GM23248 (cell line): Measurements from ENCODE around the gene EMC9. TPM values are rescaled to one million over a fixed set of nuclear protein-coding genes. Genes with fewer than 3 reads are reported as not detected.

Experiments used
- DNase-seq: peaks from one replicate; pipeline ENCODE4 v3.0.0-alpha.2; 2015
- H2AFZ ChIP-seq: fragments of 200-600 bp; sonication (generic); 2 replicates; pipeline ENCODE4 v1.6.1; 2016; ENCODE audit warnings: antibody characterized with exemption
- H3F3A ChIP-seq: fragments of 200-600 bp; sonication (generic); 2 replicates; pipeline ENCODE4 v1.6.1; 2016; ENCODE audit warnings: mild to moderate bottlenecking, antibody characterized with exemption, mixed run types; ENCODE audit not compliant: insufficient read depth
- H3K27ac ChIP-seq: fragments of 200-600 bp; sonication (generic); 2 replicates; pipeline ENCODE4 v1.5.1; 2016; ENCODE audit warnings: mild to moderate bottlenecking
- H3K27me3 ChIP-seq: fragments of 200-600 bp; sonication (generic); replicated peaks from 2 replicates; pipeline ENCODE4 v1.6.1; 2016; ENCODE audit warnings: mild to moderate bottlenecking; ENCODE audit not compliant: insufficient read depth
- H3K36me3 ChIP-seq: fragments of 200-600 bp; sonication (generic); 2 replicates; pipeline ENCODE4 v1.6.1; 2016; ENCODE audit warnings: low read depth, mild to moderate bottlenecking
- H3K4me1 ChIP-seq: fragments of 200-600 bp; sonication (generic); 2 replicates; pipeline ENCODE4 v1.6.1; 2016; ENCODE audit warnings: mild to moderate bottlenecking; ENCODE audit not compliant: insufficient read depth
- H3K4me2 ChIP-seq: fragments of 200-600 bp; sonication (generic); one replicate; pipeline ENCODE4 v1.6.1; 2016; ENCODE audit warnings: mild to moderate bottlenecking; ENCODE audit not compliant: unreplicated experiment
- H3K4me3 ChIP-seq: fragments of 200-600 bp; sonication (generic); 2 replicates; pipeline ENCODE4 v1.5.1; 2016; ENCODE audit warnings: mild to moderate bottlenecking
- H3K79me2 ChIP-seq: fragments of 200-600 bp; sonication (generic); 2 replicates; pipeline ENCODE4 v1.6.1; 2016; ENCODE audit warnings: mild to moderate bottlenecking; ENCODE audit not compliant: insufficient read depth
- H3K9ac ChIP-seq: fragments of 200-600 bp; sonication (generic); 2 replicates; pipeline ENCODE4 v1.6.1; 2016; ENCODE audit warnings: mild to moderate bottlenecking
- H3K9me2 ChIP-seq: fragments of 200-600 bp; sonication (generic); 2 replicates; pipeline ENCODE4 v1.6.1; 2016; ENCODE audit warnings: mixed run types, mild to moderate bottlenecking, moderate library complexity; ENCODE audit not compliant: insufficient read depth
- H3K9me3 ChIP-seq: fragments of 200-600 bp; sonication (generic); one replicate; pipeline ENCODE4 v1.6.1; 2017; ENCODE audit warnings: low read depth
- H4K20me1 ChIP-seq: fragments of 200-600 bp; sonication (generic); 2 replicates; pipeline ENCODE4 v1.6.0; 2016; ENCODE audit not compliant: insufficient read depth
- EZH2 ChIP-seq: fragments of 200-600 bp; sonication (generic); IDR thresholded peaks from 2 replicates; pipeline ENCODE4 v1.6.1; 2018; ENCODE audit warnings: antibody characterized with exemption, mild to moderate bottlenecking; ENCODE audit not compliant: insufficient read depth, poor library complexity, severe bottlenecking
- EZH2phosphoT487 ChIP-seq: fragments of 200-600 bp; sonication (generic); IDR thresholded peaks from 2 replicates; pipeline ENCODE4 v1.6.1; 2018; ENCODE audit warnings: antibody characterized with exemption, moderate library complexity, mild to moderate bottlenecking, low read depth; ENCODE audit not compliant: insufficient read depth
- WGBS, 2 experiments: methylation state at CpG; one replicate each; pipeline ENCODE4 v1.1.6; 2015 to 2017; ENCODE audit warnings: low lambda C conversion rate in 2 of 2, low coverage in 1 of 2; ENCODE audit errors: missing lambda C conversion rate in 2 of 2; 5-methylcytosine and 5-hydroxymethylcytosine counted together
- in situ Hi-C: fragments of 300-500 bp; cut with MboI; formaldehyde crosslinking; loops from 2 replicates; pipeline ENCODE4 v1.15.0; 2020
- polyA plus RNA-seq: library from polyadenylated mRNA; unstranded; fragments of >200 nt; fragmentation: Nextera tagmentation; extraction: Ambion mirVana; gene quantifications from 2 replicates; pipeline ENCODE4 v1.2.1, GENCODE V29; 2016
- total RNA-seq: library from RNA; depleted of rRNA; stranded (reverse); fragments of >200 nt; shearing (Covaris generic); gene quantifications from 2 replicates; pipeline ENCODE4 v1.2.3, GENCODE V29; 2014

EMC9 gene
- total and polyA plus RNA-seq, 2 experiments from 2014 or later: 22.9 to 27.4 TPM

- peak within 1 kb of the TSS; percentile 81 for H3K4me3 ChIP-seq
- TF ChIP-seq EZH2 (no peak), EZH2phosphoT487 (no peak)
- peak within 1 kb of the TSS; percentile 95 for H3K9ac ChIP-seq
- no peaks in the 10 kb centered on the region; the same call in 1 of the 2 replicates for H3K36me3 ChIP-seq
- peaks cover 16% of the 10 kb centered on the region; the same call in 1 of the 2 replicates for H3K79me2 ChIP-seq
- peaks cover 12% of the 10 kb centered on the region for H3K4me1 ChIP-seq
- no peaks in the 10 kb centered on the region for H3K9me3 ChIP-seq
- H2AFZ ChIP-seq: peak within 1 kb of the TSS; percentile 96
- H3K4me2 ChIP-seq: peak within 1 kb of the TSS; percentile 97
- no peaks in the 10 kb centered on the region for H4K20me1 ChIP-seq
- peak within 1 kb of the TSS; percentile 98 for H3K27ac ChIP-seq
- DNase-seq: peak; percentile 100
- H3F3A ChIP-seq: peaks cover 5% of the 10 kb centered on the region
- no peaks in the 10 kb centered on the region for H3K9me2 ChIP-seq
- no peaks in the 10 kb centered on the region for H3K27me3 ChIP-seq
- 0 to 2% methylated on average over 65 of the region's 65 CpGs for WGBS, 2 experiments
- in situ Hi-C loops: no loop called here
These were observed 26.6 kb downstream of the EMC9 start, which contains the start of the genes DCAF11 and NRL for GRCh38 chr14:24114532-24115421. TSS of gene DCAF11 (plus strand) at chr14:24114777. CDS start at chr14:24115595, 818 bp downstream. TSS of gene NRL (minus strand) at chr14:24114949. CDS start at chr14:24082848, 32,101 bp downstream.

GRCh38 chr14:24113801-24114531, 27.4 kb downstream of the EMC9 start:
- Histone ChIP-seq H3K79me2 (peaks cover 16% of the 10 kb centered on the region; the same call in 1 of the 2 replicates), H3K36me3 (no peaks in the 10 kb centered on the region), H4K20me1 (no peaks in the 10 kb centered on the region), H3K4me1 (peaks cover 12% of the 10 kb centered on the region), H3K9me3 (no peaks in the 10 kb centered on the region), H3K4me2 (peak overlapping the region; percentile 97), H3K27ac (peak overlapping the region; percentile 98), H2AFZ (peak overlapping the region; percentile 91), H3K27me3 (no peaks in the 10 kb centered on the region), H3F3A (peaks cover 5% of the 10 kb centered on the region), H3K9me2 (no peaks in the 10 kb centered on the region), H3K9ac (peak overlapping the region; percentile 95), H3K4me3 (peak overlapping the region; percentile 81)
- peak; percentile 96 for DNase-seq
- 1 to 2% methylated on average over 29 to 41 of the region's 42 CpGs for WGBS, 2 experiments
- TF ChIP-seq EZH2phosphoT487 (no peak), EZH2 (no peak)
- in situ Hi-C loops: no loop called here

GRCh38 chr14:24113379-24113800, 28.0 kb downstream of the EMC9 start:
- 12% methylated on average over 14 to 15 of the region's 15 CpGs for WGBS, 2 experiments
- H3K4me2 ChIP-seq: peak overlapping the region; percentile 97

GRCh38 chr14:24110523-24110922, 30.9 kb downstream of the EMC9 start:
- TF ChIP-seq EZH2phosphoT487: no peak
- TF ChIP-seq EZH2: no peak
- no peak overlapping the region for H3K4me2 ChIP-seq
- no peak overlapping the region for H3K9ac ChIP-seq
- H4K20me1 ChIP-seq: no peaks in the 10 kb centered on the region
- DNase-seq: no peak
- H3K27ac ChIP-seq: no peak overlapping the region
- H3K9me3 ChIP-seq: no peaks in the 10 kb centered on the region
- H3K36me3 ChIP-seq: no peaks in the 10 kb centered on the region
- no peak overlapping the region for H2AFZ ChIP-seq
- WGBS, 2 experiments: 96 to 100% methylated on average over 1 of the region's 1 CpG
- in situ Hi-C loops: no loop called here
- H3K79me2 ChIP-seq: peaks cover 4% of the 10 kb centered on the region; the same call in 1 of the 2 replicates
- peaks cover 21% of the 10 kb centered on the region for H3F3A ChIP-seq
- H3K27me3 ChIP-seq: no peaks in the 10 kb centered on the region
- peaks cover 7% of the 10 kb centered on the region; the same call in 1 of the 2 replicates for H3K4me1 ChIP-seq
- H3K9me2 ChIP-seq: no peaks in the 10 kb centered on the region
- no peak overlapping the region for H3K4me3 ChIP-seq

More at GRCh38 chr14:24113379-24113800, 28.0 kb downstream of the EMC9 start:
- TF ChIP-seq EZH2phosphoT487: no peak
- TF ChIP-seq EZH2: no peak
- H3K4me3 ChIP-seq: peak overlapping the region; percentile 81
- no peaks in the 10 kb centered on the region for H3K36me3 ChIP-seq
- H3K27me3 ChIP-seq: no peaks in the 10 kb centered on the region
- peaks cover 5% of the 10 kb centered on the region for H3F3A ChIP-seq
- H4K20me1 ChIP-seq: no peaks in the 10 kb centered on the region
- H3K4me1 ChIP-seq: peaks cover 12% of the 10 kb centered on the region
- in situ Hi-C loops: no loop called here
- H3K27ac ChIP-seq: peak overlapping the region; percentile 98
- peak overlapping the region; percentile 95 for H3K9ac ChIP-seq
- peak overlapping the region; percentile 91 for H2AFZ ChIP-seq
- H3K9me2 ChIP-seq: no peaks in the 10 kb centered on the region
- DNase-seq: peak; percentile 61
- H3K79me2 ChIP-seq: peaks cover 16% of the 10 kb centered on the region; the same call in 1 of the 2 replicates
- H3K9me3 ChIP-seq: no peaks in the 10 kb centered on the region
